Mesodermal cell (in vitro differentiated cells): ENCODE measurements around the gene UBE2H.
"Not testable (repeated sequence)": the region's sequence is repeated elsewhere in the genome, so short reads cannot be mapped to it uniquely, and the experiment has no call there.

Experiments
- H3K27ac ChIP-seq: 2 replicates; pipeline ENCODE4 v1.7.0; 2013; ENCODE audit warnings: mild to moderate bottlenecking, low read depth, low read length, moderate library complexity; ENCODE audit not compliant: severe bottlenecking
- H3K36me3 ChIP-seq: 2 replicates; pipeline ENCODE4 v1.7.1; 2013; ENCODE audit warnings: mild to moderate bottlenecking, low read length, moderate library complexity; ENCODE audit not compliant: control insufficient read depth, insufficient read depth
- H3K4me1 ChIP-seq: one replicate; pipeline ENCODE4 v1.7.1; 2013; ENCODE audit warnings: mild to moderate bottlenecking, low read length; ENCODE audit not compliant: insufficient read depth, control insufficient read depth, poor library complexity, severe bottlenecking
- H3K4me3 ChIP-seq: 2 replicates; pipeline ENCODE4 v1.7.0; 2013; ENCODE audit warnings: low read length, control low read depth, mild to moderate bottlenecking; ENCODE audit not compliant: insufficient read depth, poor library complexity, severe bottlenecking; ENCODE audit errors: extremely low read depth
- H3K9me3 ChIP-seq: 2 replicates; pipeline ENCODE4 v1.7.1; 2013; ENCODE audit warnings: mild to moderate bottlenecking, low read length, moderate library complexity; ENCODE audit not compliant: control insufficient read depth
- WGBS, 2 experiments: methylation state at CpG; one replicate each; pipeline ENCODE4 v1.1.5; 2013; ENCODE audit warnings: missing lambda C conversion rate in 2 of 2; ENCODE audit not compliant: insufficient coverage in 2 of 2; 5-methylcytosine and 5-hydroxymethylcytosine counted together

The UBE2H gene

DNA sequence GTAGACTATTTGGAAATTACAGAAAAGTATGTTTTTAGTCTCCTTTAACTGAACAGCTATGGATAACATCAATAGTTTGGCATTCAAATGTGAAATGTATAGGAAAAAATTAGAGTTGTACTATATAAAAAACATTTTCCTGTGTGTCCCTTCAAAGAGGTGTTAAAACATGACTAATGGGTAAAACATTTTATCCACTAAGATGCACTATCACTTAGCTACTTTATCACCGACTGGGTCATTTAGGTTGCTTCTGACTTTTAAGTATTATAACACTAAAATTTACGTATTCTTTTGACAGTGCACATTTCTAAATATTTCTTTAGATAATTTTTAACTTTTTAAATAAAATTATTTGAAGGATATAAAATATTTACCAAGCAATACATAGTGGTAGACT is 77.6 kb downstream of the UBE2H start:
- Histone ChIP-seq H3K36me3 (peaks cover 58% of the 10 kb centered on the region), H3K9me3 (no peaks in the 10 kb centered on the region), H3K4me1 (peaks cover 7% of the 10 kb centered on the region), H3K27ac (no peak overlapping the region), H3K4me3 (no peak overlapping the region)
- no CpG with 5 or more reads among the region's 2 CpGs for WGBS, 2 experiments

DNA sequence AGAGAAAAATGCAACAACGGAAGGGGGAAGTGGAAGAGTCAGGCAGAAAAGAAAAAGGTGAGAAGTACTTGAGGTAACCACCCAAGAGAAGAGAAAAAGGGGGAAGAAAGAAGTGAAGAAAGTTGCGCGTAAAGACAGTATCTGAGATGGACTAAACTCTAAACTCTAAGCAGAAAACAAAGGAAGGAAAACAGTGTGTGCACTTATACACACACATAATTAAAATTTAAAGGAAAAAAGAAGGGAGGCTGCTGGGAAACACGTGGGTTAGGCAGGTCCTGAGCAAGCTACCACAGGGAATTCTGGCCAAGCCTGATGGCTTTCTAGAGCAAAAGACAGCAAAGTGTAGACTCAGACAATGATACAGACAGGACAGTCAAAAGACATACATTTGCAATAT is 78.0 kb downstream of the UBE2H start:
- Histone ChIP-seq H3K4me3 (no peak overlapping the region), H3K9me3 (no peaks in the 10 kb centered on the region), H3K27ac (no peak overlapping the region), H3K36me3 (peaks cover 57% of the 10 kb centered on the region), H3K4me1 (peaks cover 7% of the 10 kb centered on the region)
- 80 to 100% methylated on average over 1 to 2 of the region's 4 CpGs for WGBS, 2 experiments

DNA sequence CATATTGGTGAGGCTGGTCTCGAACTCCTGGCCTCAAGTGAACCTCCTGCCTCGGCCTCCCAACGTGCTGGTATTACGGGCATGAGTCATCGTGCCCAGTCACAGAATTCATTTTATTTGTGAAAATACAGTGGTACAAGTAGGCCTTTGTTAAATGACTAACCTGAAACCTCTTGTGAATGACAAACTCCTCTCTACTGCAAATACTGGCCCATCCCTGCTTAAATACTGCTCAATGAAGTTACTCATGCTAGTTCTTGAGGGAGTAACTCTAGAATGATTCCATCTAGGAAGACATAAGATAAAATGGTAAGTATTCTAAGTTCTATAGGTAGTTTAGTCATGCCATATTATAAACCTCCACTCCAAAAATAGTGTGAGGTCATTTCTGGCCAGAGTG is 80.7 kb downstream of the UBE2H start:
- Histone ChIP-seq H3K4me3 (no peak overlapping the region), H3K36me3 (peaks cover 46% of the 10 kb centered on the region), H3K9me3 (no peaks in the 10 kb centered on the region), H3K27ac (no peak overlapping the region), H3K4me1 (peaks cover 7% of the 10 kb centered on the region)
- 83 to 100% methylated on average over 3 to 5 of the region's 5 CpGs for WGBS, 2 experiments

DNA sequence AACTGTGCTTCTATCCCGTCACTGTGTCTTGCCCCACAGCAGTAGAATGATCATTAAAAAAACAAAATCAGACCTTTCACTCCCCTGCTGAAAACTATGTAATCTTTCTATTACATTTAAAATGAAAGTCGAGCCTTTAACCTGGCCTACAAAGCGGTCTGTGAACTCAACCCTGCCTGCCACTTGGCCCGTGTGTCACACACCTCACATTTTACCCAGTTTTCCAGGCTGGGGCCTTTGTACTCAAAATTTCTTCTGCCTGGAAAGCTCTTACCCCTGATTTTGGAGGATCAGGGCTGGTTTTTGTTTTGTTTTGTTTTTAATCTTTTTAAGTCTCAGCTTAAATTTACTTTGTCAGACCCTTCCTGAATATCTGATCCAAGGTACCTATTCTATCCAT is 82.1 kb downstream of the UBE2H start:
- no peak overlapping the region for H3K4me3 ChIP-seq
- no peaks in the 10 kb centered on the region for H3K9me3 ChIP-seq
- no peaks in the 10 kb centered on the region for H3K4me1 ChIP-seq
- peaks cover 48% of the 10 kb centered on the region for H3K36me3 ChIP-seq
- no peak overlapping the region for H3K27ac ChIP-seq
- 87 to 100% methylated on average over 4 of the region's 4 CpGs for WGBS, 2 experiments

DNA sequence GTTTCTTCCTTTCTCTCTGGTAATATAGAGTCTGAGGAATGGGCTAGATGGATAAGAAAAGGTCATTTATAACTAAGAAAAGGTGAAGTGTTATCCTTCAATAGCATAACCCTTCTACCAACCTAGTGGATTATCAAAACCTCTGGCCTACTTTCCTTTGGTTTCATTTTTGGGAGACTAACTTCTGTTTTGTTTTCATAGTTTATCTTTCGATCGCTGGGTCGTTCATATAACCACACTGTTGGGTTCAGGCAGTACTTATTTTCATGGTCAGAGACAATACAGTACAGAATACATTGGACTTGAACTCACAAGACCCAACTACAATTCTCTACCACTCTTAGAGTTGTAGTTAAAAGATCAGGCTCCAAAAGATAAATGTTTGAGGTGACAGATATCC is 86.5 kb downstream of the UBE2H start:
- peaks cover 29% of the 10 kb centered on the region for H3K36me3 ChIP-seq
- no CpG with 5 or more reads among the region's 3 CpGs for WGBS, 2 experiments
- no peak overlapping the region for H3K27ac ChIP-seq
- no peak overlapping the region for H3K4me3 ChIP-seq
- no peaks in the 10 kb centered on the region for H3K9me3 ChIP-seq
- no peaks in the 10 kb centered on the region for H3K4me1 ChIP-seq

DNA sequence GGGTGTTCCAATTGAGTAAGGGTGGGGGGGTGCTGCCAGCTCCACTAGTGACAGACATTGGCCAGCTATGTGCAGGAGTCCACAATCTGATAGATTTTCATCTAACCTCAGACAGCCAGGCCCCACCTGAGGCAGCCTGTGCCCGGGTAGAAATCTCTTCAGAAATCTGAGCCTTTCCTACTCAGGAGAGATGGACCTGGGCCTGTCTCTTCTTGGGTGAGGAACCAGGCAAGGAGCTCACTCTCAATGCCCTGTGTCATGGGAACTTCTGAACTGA is 86.9 kb downstream of the UBE2H start:
- Histone ChIP-seq H3K9me3 (no peaks in the 10 kb centered on the region), H3K4me1 (no peaks in the 10 kb centered on the region), H3K36me3 (peaks cover 25% of the 10 kb centered on the region), H3K4me3 (no peak overlapping the region), H3K27ac (no peak overlapping the region)
- WGBS, 2 experiments = no CpG with 5 or more reads among the region's 1 CpG

DNA sequence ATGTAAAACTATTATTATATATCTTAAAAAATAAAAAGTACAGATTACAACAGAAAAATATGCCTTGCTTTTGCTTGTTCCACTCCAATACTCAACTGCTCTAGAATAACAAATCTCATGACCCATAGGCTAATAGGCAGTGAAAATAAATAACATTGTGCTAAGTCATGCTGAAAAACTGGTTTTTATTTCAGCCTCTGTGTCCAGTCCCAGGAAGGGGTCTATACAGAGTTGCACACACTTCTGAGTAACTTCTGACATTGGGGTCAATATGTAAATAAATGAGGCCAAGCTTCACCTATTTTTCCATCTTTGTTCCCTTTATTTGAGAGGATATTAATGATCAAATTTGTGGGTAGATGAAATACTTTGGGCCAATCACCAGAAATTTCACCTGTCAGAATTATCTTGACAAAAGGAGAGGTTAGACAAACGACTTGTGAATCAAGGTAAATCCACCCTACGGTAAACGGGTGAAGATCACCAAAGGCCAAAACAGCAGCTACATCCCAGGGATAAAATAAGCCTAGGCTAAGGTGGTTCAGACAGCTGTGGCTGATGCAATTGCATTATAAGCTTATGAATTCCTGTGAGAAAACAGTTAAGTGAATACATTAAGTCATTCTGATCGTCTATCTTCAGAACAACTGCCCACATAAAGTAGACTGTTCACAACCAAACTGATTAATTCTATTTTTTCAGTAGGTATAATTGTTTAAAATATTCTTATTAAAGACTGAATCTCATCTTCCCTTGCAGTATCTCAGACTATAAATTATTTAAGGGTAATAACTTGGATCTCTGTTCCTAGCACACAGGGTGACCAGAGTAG is 87.5 kb downstream of the UBE2H start:
- no peak overlapping the region for H3K27ac ChIP-seq
- no peak overlapping the region for H3K4me3 ChIP-seq
- H3K36me3 ChIP-seq = peaks cover 21% of the 10 kb centered on the region
- H3K9me3 ChIP-seq = no peaks in the 10 kb centered on the region
- 72 to 91% methylated on average over 3 of the region's 4 CpGs for WGBS, 2 experiments
- no peaks in the 10 kb centered on the region for H3K4me1 ChIP-seq

DNA sequence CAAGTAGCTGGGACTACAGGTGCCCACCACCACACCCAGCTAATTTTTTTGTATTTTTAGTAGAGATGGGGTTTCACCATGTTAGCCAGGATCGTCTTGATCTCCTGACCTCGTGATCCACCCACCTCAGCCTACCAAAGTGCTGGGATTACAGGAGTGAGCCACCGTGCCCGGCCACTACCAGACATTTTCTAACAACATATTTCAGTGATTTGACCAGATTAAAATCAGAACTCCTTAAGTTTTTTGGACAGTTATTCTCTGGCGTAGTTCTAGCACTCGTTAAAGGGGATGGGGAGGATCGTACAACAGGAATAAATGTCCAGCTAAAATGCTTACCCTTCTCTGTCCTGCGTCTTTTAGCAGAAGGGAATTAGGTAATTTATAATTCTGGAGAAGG is 88.1 kb downstream of the UBE2H start:
- peaks cover 16% of the 10 kb centered on the region for H3K36me3 ChIP-seq
- not testable (repeated sequence) for H3K27ac ChIP-seq
- WGBS, 2 experiments = 94 to 96% methylated on average over 4 to 7 of the region's 8 CpGs

DNA sequence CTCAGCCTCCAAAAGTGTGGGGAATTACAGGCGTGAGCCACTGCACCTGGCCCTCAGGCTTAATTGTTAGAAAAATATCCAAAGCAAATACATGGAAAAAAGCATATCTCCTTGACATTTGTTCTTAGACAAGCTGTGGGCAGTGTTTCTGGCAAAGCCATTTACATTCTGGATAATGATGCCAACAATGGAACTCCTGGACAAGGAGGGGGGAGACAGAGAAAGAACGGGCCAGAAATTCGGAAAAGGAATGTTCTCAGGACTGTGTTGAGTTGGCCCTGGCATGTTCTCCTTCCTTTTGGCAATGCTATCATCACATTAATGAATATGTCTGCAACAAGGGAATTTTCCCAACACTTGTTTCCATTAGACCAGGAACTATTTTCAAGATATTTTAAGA is 88.7 kb downstream of the UBE2H start:
- Histone ChIP-seq H3K4me1 (no peaks in the 10 kb centered on the region), H3K27ac (no peak overlapping the region), H3K36me3 (peaks cover 10% of the 10 kb centered on the region), H3K4me3 (no peak overlapping the region), H3K9me3 (no peaks in the 10 kb centered on the region)
- WGBS, 2 experiments = 80 to 100% methylated on average over 1 to 3 of the region's 3 CpGs

More for the DNA sequence above, 88.1 kb downstream of the UBE2H start:
- H3K4me3 ChIP-seq, H3K9me3 ChIP-seq, H3K4me1 ChIP-seq: not testable (repeated sequence)

DNA sequence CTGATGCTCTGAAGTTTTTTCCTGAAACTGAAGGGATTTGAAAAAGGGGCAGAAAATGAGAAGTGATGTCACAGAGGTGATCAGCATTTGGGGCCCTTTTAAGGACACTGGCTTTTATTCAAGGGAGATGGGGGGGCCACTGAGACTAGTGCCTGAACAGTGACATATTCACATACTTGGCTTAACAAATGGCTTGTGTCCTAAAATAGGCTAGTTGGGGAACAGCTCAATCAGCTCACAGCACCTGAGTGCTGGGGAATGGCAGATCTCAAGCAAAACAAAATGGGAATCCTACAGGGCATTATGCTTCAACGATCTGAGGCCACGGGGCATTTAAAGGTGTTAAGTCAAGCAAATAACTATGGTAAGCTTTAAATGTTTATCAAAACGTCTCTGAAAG is 90.1 kb downstream of the UBE2H start:
- 64 to 67% methylated on average over 1 to 3 of the region's 3 CpGs for WGBS, 2 experiments
- H3K36me3 ChIP-seq = peaks cover 10% of the 10 kb centered on the region
- H3K4me3 ChIP-seq = no peak overlapping the region

DNA sequence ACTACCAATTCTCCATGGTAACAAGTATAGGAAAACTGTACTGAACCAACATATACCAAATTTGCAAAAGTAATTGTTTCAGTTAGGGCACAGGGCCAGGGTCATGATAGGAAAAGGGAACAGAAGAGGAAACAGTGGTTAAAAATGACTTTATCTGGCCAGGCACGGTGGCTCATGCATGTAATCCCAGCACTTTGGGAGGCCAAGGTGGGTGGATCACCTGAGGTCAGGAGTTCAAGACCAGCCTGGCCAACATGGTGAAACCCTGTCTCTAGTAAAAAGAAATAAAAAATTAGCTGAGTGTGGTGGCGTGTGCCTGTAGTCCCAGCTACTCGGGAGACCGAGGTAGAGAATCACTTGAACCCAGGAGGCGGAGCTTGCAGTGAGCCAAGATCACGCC is 92.0 kb downstream of the UBE2H start:
- not testable (repeated sequence) for H3K27ac ChIP-seq, H3K4me3 ChIP-seq, H3K4me1 ChIP-seq, H3K9me3 ChIP-seq
- peaks cover 21% of the 10 kb centered on the region for H3K36me3 ChIP-seq
- 95 to 97% methylated on average over 5 of the region's 6 CpGs for WGBS, 2 experiments

More for the DNA sequence above, 90.1 kb downstream of the UBE2H start:
- Histone ChIP-seq H3K9me3 (no peaks in the 10 kb centered on the region), H3K4me1 (no peaks in the 10 kb centered on the region), H3K27ac (no peak overlapping the region)
